ENCODE measurements around the gene SRSF11.

The SRSF11 gene

DNA sequence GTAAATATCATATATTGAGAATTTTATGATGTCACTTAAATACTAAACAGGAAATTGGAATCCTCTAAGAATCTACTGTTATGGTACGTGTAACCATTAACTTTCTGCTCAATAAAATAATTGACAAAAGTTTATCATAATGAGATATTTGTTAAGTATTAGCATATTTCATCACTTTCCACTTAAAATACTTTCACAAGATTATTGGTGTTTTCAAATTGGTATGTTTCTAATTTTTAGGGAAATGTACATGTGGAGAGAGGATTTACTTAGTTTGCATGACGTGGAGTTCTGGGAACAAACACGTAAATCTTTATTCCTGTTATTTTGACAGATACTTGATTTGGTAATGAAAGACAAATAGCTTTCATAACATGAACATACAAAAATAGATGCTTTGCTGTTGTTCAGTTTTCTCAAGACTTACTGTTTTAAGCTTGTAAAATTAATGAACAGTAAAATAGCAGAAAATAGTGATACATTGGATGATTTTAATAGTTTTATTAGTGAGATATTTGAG, 1.6 kb downstream of the SRSF11 start:
- DNase-seq = no peak

- DNase-seq = no peak
These were observed 3.8 kb downstream of the SRSF11 start for GRCh38 chr1:70224954-70225353.

DNA sequence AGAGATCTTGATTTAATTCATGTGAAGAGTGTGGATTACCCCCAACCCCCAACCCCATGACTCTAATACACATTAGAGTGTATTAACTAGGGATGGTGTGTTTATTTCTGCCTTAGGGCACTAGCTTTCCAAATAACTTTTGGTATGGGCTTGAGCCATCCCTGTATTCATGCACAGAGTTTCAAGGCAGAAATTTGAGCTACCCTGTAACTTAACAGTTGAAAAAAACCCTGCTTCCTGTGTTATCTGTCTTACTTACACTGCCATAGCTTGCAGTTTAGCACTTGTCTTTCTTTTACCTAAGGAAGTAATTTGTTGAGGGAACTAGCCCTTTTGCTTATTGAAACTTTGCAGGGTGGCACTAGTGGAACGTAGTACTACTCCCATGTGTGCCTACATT, 6.3 kb downstream of the SRSF11 start:
- DNase-seq = no peak

DNA sequence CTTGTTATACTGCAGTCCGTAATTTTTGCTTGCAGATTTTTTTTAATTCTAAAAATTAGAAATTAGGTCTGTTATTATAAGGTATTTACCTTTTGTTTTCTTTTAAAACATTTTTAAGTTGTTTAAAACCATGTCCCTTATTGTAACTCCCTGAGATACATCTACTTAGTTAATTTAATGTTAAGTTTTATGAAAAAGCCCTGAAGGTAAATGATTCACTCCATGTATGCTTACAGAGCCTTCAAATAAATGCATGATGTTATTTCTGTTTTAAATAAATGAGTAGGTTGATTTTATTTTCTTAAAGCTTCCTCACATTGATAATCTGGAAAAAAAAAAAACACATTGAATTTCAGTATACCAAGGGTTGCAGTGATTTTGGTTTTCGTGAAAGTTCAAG, 7.5 kb downstream of the SRSF11 start:
- DNase-seq = no peak

- no peak for DNase-seq
These were observed 10.3 kb downstream of the SRSF11 start for GRCh38 chr1:70231475-70231874.

DNA sequence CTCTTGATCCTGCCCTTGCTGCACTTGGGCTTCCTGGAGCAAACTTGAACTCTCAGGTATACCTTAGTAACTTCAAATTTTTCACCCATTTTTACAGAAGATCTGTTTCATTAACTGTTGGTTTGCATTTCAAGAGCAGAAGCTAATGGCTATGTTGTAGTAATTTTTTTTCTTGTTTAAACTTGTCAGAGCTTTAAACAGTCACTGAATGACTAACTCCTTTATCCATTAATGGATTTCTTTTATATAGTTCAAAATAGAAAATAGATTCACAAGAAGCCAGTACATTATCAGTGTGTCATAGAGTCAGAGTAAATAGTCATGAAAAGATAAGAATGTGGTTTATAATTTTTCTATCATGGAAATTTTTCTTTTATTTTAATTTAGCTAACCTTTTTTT, 13.6 kb downstream of the SRSF11 start:
- no peak for DNase-seq

GRCh38 chr1:70239940-70240339, 18.8 kb downstream of the SRSF11 start:
- DNase-seq = no peak

DNA sequence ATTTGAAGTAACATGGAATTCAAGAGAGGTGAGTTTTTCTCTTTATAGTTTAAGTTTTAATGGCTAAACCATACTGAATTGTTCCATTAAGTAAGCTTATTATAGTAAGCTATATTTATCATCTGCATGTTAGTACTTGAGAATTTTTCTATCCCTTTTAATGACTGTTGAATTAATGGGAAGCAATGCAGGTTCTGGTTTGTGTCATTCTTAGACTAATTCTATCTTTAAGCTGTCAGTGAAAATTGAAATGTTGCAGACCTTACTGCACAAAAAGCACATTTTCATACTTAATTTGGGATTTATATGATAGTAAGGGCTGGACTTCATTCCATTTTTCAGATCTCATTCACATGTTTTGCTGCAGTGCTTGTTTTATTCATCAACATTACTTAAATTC, 25.9 kb downstream of the SRSF11 start:
- no peak for DNase-seq

- no peak for DNase-seq
These were observed 26.6 kb downstream of the SRSF11 start for GRCh38 chr1:70247768-70248167.

GRCh38 chr1:70248729-70249128, 27.5 kb downstream of the SRSF11 start:
- DNase-seq = no peak

DNA sequence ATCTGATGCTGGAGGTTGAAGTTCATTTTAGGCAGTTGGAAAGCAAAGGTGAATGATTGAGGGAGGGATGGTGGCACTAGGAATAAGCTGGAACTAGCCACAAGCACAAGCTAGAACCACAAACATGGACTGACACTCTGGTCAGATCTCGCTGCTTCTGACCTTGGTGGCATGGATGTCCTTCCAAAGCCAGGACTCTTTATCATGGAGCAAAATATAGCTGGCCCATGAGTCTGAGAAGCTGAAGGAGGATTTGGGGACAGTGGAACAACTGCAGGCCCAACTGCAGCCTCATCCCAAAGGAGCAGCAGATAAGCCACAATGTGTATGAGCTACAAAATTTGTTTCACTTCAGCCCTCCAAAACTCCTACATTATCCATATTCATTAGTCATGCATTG, 35.5 kb downstream of the SRSF11 start:
- DNase-seq = no peak

- DNase-seq = no peak
These were observed 43.7 kb downstream of the SRSF11 start for GRCh38 chr1:70264839-70265238.

- DNase-seq = no peak
These were observed 44.8 kb downstream of the SRSF11 start for GRCh38 chr1:70265946-70266345.

DNA sequence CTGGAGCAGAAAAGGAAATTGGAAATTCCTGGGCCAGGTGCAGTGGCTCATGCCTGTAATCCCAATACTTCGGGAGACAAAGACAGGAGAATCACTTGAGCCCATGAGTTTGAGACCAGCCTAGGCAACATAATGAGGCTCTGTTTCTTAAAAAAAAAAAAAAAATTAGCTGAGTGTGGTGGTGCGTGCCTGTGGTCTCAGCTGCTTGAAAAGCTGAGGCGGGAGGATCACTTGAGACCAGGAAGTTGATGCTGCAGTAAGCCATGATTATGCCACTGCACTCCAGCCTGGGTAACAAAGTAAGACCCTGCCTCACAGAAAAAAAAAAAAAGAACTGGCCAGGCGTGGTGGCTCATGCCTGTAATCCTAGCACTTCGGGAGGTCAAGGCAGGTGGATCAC, 56.7 kb downstream of the SRSF11 start:
- no peak for DNase-seq

- no peak for DNase-seq
These were observed 57.5 kb downstream of the SRSF11 start for GRCh38 chr1:70278710-70279109.

DNA sequence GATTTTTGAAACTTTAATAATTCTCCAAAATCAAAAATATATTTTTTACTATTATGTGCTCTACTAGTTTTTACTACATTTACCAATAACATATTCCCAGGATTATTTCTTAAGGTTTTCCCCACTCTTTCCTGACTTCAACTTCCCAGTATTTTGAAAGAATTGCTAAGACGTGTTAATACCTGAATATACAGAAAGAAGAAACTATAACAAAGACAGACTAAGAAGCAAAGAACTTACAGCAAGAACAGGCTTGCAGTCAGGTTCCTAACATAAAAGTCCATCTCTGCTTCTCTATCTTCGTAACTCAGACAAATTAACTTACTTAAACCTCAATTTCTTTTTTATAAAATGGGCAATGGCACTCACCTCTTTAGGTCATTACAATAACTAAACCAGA, 63.2 kb downstream of the SRSF11 start:
- no peak for DNase-seq

DNA sequence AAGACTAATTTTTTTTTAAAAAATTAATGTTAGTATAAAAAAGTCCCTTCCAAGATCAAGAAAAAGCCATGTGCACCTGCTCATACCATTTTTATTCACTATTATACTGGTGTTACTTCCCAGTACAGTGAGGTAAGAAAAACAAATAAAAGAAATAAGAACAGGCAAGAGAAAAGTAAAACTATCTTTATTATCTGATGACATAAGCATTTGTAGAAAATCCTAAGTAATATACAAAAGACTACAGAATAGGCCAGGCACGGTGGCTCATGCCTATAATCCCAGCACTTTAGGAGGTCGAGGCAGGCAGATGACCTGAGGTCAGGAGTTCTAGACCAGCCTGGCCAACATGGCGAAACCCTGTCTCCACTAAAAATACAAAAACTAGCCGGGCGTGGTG, 65.3 kb downstream of the SRSF11 start:
- no peak for DNase-seq

GRCh38 chr1:70288166-70288565, 67.0 kb downstream of the SRSF11 start:
- DNase-seq = no peak

GRCh38 chr1:70290218-70290617, 69.0 kb downstream of the SRSF11 start:
- DNase-seq = no peak

- no peak for DNase-seq
These were observed 72.1 kb downstream of the SRSF11 start for GRCh38 chr1:70293186-70293843.

- DNase-seq = no peak
These were observed 74.6 kb downstream of the SRSF11 start for GRCh38 chr1:70295749-70296148.

DNA sequence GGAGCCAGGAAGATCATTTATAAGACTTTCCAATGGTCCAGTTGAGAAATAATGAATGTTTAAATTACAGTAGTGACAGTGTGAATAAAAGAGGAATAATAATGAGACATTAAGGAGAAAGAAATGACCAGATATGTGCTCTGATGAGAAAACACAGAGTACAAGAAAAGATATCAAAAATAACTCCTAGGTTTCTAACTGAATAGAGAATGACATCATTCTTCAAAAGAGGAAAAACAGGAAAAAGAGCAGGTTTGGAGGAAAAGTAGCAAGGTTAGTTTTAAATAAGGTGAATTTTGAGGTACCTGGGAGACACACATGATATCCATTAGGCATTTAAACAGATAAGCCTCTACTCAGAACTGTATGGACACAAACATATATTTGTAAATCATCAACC, 78.3 kb downstream of the SRSF11 start:
- no peak for DNase-seq
